Left cardiac atrium (tissue), 4 donors: ENCODE results near the gene ADRA2B. TPM values are rescaled to one million over a fixed set of nuclear protein-coding genes. Genes with fewer than 3 reads are reported as not detected.
"Not testable (repeated sequence)": the region's sequence is repeated elsewhere in the genome, so short reads cannot be mapped to it uniquely, and the experiment has no call there.

ENCODE experiments used
- ATAC-seq, 2 donors: fragments of 200-7000 bp; cut with Tn5 transposase; one replicate each; pipeline ENCODE4 v1.9.1; 2020; ENCODE audit warnings: mild to moderate bottlenecking in 2 of 2, moderate library complexity in 2 of 2
- DNase-seq: peaks from one replicate; pipeline ENCODE4 v3.0.0-alpha.2; 2020
- intact Hi-C, 2 donors: fragments of 100-400 bp; cut with DNase I; formaldehyde crosslinking; loops; one replicate each; pipeline versions ENCODE4 v1.14.1 to v1.15.1; 2022 to 2023
- total RNA-seq, 2 donors: library from RNA; stranded (reverse); fragmentation: NEBNext Ultra II Directional; extraction: Animal tissue kit (Norgen Biotek cat#: 25700); gene quantifications; one replicate each; pipeline ENCODE4 v1.2.1, GENCODE V29; 2021
- donor health status: DM: no; HTN: yes; CAD: no.
- donor health status: DM: no; HTN: yes; CAD: no; lungs with severe emphysema.
- donor health status: DM: yes; HTN: yes; CAD: no.
- donor health status: Dilated cardiomyopathy.

Gene ADRA2B
- total RNA-seq, 2 donors from 2014 or later, result 1.6 to 2.3 TPM

DNA sequence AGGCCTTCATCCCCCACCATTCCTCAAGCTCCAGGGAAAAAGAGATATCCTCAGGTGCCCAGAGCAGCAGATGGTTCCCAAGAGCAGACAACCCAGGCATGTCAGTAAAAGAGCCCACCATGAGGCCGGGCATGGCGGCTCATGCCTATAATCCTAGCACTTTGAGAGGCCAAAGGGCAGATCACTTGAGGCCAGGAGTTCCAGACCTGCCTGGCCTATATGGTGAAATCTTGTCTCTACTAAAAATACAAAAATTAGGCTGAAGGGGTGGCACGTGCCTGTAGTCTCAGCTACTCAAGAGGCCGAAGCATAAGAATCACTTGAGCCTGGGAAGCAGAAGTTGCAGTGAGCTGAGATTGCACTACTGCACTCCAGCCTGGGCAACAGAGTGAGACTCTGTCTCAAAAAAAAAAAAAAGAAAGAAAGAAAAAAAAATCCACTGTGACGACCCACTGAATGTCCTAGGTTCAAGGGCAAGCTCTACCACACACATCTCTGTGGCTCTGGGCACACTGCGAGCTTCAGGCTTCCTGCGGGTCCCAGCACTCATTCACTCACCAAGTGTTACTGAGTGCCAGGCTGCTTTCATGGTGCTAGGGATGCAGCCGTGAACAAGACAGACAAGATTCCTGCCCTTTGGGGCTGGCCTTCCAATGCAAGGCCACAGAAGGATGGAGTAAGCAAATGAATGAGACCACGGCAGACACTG, 35.4 kb upstream of the ADRA2B start:
- DNase-seq, result no peak
- intact Hi-C loops, result no loop called here

DNA sequence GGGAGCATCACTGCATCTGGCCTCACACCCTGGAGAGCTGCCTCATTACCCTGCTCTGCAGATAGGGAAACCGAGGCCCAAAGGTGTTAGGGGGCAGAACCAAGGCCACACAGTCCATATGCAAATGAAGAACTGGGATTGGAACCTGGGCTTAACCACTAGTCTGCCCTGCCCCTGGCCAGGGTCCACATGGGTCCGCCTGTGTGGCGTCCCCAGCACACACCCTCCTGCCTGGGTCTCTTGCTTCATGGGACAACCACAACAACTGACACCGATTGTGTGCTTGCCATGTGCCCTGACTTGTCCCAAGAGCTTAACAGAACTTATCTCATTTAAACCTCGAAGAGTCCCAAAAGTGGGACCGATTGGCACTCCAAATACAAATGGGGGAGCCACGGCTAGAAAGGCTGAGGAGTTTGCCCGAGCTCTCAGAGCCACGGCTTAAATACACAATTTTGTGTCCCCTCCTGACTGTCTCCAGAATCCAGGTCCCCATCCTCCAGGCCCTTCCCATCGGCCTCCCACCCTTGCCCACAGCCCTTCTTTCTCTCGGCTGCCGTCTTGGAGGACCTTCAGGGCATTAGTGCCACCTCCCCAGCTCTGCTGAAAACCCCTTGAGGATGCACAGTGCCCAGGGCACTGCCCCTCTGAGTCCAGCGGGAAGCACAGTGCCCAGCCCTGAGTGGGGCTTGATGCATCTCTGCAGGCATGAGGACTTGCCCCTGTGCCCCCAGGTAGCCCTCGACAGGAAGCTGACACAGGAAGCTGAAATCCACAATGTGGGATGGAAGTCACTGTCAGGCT, 34.6 kb upstream of the ADRA2B start:
- DNase-seq (no peak), ATAC-seq (no peak)
- intact Hi-C loops, result no loop called here

More for the DNA sequence above, 35.4 kb upstream of the ADRA2B start:
- ATAC-seq, result no peak

DNA sequence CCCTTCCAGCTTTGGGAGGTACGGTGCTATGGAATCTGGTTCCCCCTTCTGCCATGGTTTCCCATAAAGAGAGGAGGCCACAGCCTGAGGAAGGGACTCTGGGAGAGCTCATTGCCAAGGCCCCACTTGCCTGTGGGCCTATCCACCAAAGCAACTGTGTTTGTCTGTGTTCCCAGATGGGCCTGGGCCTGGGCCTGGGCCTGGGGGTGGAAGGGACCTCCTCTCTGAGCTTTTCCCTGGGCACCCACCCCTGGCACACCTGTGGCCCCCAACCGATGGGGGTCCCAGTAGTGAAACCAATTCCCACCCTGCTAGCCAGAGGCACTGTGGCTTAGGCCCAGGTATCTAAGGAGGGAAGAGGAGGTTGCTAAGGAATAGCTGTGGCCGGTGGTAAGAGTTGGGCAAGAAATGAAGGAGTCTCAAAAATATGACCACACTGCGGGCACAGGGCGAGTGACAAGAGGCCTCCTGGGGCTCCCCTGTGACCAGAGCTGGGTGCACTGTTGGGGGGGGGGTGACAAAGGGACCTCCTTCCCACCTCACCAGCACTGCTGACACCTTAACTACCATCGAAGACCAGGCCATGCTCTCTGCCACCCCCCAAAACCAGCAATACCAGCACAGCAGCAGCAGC, 33.8 kb upstream of the ADRA2B start:
- DNase-seq (no peak), ATAC-seq (no peak)
- intact Hi-C loops, result no loop called here

DNA sequence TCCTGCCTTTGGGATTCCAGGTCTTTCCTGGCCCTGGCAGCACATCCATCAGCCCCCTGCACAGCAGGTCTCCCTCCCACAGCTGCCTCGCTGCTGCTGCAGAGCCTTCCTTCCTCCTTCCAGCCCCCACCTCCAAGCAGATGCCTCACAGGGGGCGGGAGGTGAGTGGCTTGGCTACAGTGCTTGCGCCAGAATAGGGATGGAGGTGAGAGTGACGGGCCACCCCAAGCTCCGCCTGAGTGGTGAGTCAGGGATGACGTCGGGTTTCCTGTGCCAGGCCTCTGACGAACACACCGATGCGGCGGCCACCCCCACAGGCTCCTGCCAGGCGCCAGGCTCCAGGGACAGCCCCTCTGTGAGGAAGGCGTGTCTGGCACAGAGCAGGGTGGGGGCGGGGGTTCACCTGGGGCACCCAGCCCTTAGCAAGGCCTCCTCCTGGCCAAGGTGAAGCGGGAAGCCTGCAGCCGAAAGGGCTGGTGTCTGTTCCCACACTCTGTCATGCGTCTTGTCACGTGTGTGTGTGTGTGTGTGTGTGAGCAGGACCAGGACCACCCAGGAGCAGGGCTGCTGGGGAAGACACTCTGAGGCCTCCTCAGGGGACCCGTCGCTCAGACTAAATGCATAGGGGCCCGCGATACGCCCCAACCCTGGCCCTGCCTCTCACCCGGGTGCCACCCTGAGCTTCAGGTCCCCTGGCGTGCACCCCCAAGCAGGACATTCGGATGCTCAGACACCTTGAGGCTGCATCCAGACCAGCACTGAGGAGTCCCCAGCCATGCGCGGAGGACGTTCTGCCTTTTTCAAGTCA, 32.2 kb upstream of the ADRA2B start:
- intact Hi-C loops, result no loop called here
- DNase-seq (peak; percentile 84), ATAC-seq (peak; percentile 46 to 77)

DNA sequence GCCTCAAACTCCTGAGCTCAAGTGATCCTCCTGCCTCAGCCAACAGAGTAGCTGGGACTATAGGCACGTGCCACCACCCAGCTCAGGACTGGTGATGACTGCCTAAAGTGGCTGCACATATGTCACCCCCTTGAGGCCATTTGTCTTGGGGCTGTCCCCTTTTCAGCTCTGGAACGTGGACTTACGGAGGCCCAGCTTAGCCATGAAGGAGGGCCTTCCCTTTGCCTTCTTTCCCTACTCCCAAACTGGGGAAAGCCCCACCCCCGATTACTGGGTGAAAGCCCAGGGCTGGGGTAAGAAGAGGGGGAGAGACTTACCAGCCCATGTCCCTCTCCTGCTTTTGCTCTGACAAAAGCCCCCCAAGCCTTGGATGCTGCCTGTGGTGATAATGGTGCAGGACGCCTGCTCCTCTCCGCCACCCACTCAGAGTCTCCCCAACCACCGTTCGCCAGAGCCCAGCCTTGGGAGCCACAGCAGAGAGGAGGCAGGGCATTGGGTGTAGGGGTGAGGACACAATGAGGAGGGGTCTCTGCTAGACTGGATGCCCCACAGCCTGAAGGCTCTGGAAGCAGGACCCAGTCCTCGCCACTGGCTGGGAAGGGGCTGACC, 31.3 kb upstream of the ADRA2B start:
- intact Hi-C loops, result no loop called here
- no peak for DNase-seq
- no peak for ATAC-seq

DNA sequence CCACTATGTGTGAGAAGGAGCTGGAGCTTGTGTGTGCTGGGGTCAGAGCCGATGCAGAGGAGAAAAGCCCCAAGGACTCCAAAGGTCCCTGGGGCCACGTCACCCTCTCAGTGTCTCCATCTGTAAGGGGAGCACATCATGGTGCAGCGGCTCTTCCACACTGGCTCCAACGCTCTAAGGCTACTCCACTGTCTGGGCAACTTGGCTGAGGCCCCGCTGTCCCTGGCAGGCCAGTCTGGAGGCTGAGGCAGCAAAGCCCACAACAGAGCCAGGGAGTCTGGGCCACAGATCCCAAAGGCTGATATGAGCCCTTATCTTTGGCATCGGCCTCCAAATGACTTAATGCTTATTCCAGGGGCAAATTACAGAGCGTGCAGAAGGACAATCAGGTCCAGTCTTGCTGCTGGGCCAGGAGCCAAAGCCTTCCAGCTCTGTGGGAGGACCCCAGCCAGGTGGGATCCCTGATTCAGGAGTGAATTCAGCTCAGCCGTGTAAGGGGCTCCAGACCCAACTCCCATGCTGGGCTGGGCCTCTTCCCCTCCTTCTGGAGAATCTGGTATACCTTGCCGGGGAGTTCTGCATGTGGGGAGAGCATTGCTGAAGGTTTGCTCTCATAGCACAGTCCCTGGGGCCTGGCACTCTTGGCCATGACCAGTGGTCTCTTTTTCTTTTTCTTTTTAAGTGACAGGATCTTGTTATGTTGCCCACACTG, 30.7 kb upstream of the ADRA2B start:
- DNase-seq, result no peak
- no peak for ATAC-seq
- intact Hi-C loops, result no loop called here

DNA sequence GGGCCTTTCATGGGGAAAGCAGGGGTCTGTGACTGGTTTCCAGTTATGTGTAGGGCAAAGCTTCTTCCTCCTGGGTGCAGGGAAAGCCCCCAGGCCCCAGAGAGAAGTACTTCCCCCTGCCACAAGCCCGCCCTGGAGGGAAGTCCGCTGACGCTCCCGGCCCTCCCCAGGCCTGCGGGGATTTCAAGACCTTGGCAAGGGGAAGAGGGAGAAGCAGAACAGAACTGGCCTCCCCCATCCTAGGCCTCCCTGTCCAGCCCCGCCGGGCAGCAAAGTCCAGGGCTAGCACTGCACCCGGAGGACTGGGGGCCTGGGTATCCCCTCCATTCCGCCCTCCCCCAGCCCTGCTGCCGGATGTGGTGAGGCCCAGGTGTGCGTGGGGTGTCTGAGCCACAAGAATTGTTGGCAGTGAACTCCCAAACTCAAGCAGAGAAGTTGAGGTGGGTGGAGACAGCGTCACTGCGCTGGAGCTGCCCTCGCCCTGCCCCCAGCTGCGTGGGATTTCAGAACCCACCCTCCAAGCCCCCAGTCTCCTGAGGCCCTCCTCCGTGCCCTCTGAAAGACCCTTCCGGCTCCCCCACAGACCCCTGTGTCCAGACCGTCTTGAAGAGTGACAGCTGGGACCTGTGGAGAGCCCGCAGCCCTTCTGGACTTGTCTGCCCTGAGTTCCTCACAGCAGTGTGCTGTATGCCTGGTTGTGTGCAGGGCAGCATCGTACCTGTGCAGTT, 29.9 kb upstream of the ADRA2B start:
- intact Hi-C loops, result no loop called here

DNA sequence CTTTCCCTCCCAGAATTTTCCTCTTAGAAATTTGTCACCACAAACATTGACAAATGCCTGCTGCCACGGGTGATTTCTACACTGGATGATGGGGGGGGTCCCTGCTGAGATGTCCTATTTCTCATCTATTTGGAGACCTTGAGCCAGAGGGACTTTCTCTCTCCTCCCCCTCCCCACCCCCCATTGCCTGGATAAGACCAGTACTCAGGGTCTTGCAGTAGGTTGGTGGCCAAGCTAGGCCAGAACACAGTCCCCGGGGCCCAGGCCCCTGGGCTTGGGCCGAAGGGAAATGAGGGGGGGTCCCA, 29.4 kb upstream of the ADRA2B start:
- DNase-seq, result no peak
- ATAC-seq, result no peak
- intact Hi-C loops, result no loop called here

More for the DNA sequence above, 29.9 kb upstream of the ADRA2B start:
- DNase-seq, result no peak
- ATAC-seq, result peak; percentile 7 to 10

DNA sequence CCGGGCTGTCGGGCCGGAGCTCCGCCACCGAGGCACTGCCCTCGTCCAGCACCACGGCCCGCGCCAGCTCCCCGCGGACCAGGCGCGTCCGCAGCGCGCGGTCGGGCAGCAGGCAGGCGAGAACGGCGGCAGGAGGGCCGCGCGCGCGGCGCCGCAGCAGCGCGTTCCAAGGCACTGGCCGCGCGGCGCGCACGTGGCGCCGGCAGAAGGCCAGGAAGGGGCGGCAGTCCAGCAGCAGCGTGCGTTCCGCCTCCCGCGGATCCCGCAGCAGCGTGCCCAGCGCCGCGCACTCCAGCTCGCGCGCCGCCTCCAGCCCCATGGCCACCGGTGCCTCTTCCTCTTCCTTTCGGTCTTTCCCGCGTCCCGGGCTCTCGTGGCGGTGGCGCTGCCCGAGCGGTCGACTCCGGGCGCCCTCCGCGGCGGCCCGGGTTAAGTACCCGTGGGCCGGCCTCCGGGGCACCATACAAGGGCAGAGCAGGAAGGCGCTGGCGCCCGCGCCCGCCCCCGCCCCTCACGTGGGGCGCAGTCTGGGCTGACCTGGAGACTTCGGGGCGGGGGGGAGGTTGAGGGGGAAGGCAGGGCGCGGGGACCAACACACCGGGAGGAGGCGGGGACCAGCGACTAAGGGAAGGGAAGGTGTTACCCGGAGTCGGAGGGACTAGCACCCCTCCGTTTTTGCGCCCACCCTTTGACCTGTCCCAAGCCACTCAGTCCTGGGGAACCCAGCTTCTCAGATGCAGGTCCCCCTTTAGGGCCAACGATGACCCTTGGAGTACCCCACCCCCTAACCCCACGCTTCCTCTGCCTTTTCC, 28.9 kb upstream of the ADRA2B start, which contains the start of gene DUSP2:
Gene DUSP2 (minus strand): TSS at position 405 of the 812 bp plus-strand sequence. CDS start 86 bp downstream, at position 319.
- ATAC-seq (peak; percentile 84 to 90), DNase-seq (peak; percentile 83)
- intact Hi-C loops, result no loop called here

DNA sequence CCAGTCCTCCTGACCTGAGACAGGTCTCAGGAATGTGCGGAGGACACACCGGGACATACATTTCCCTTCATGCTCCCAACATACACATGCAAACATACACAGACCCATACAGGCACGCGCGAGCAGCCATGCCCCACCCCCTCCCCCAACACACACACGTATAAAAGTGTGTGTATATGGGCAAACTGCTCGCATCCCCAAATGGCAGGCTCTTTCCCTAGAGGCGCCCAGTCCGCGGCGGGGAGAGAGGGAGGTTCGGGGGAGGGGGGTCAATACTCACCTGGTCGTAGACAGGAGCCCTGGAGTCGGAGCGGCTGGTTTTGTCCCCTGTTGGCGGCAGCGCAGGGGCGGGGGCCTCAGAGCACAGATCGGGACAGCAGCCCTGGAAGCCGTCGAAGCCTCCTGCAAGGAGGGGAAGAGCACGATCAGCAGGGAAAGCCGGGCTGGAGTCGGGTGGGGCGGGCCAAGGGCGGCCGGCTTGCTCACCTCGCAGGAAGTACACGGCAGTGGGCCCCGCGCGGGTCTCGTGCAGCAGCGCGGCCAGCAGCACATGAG, 28.2 kb upstream of the ADRA2B start:
- intact Hi-C loops, result no loop called here
- DNase-seq, result no peak
- ATAC-seq, result no peak

DNA sequence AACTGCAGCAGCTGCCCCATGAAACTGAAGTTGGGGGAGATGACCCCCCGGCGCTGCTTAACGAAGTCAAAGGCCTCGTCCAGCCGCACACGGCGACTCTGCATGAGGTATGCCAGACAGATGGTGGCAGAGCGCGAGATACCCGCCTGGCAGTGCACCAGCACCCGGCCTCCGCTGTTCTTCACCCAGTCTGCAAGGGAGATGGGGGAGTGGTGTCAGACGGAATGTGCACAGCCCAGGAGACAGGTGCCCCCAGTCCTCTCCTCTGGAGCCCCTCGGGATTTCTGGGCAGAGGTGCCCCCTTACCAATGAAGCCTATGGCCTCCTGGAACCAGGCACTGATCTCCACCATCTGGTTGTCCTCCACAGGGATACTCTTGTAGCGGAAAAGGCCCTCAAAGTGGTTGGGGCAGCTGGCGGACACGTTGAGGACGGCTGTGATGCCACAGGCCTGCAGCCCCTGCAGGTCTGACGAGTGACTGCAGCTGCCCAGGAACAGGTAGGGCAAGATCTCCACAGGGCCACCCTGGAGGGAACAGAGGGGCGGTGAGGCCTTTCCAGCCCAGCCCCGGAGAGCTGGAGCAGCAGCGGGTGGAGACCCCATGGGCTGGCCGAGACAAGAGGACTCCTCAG, 27.6 kb upstream of the ADRA2B start:
- ATAC-seq, result no peak
- DNase-seq, result no peak
- intact Hi-C loops, result no loop called here

DNA sequence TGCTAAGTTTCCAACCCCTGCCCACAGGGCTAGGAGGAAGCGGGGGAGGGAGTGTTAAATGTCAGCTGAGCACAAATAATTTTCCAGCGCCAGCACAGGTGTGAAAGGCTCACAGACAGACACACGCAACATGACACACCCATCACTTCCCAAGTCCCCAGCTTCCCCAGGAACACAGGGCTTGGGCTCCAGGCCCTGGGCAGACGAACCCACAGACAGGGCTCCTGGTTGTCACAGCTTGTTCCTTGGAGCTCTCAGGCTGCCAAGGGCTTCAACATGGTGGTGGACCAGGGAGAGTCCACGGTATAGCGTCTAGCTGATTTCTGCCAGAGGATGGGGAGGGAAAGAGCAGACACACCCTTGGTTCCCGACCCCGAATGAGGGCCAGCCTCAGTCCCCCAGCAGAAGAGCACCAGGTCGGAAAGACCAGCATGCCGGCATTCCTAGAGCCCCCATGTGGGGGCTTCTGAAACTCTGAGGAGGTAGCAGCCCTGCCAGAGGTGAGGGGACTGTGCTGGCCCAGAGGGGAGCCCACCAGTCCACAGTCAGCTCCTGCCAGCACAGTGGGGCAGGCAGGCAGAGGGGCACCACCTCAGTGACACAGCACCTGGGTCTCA, 27.0 kb upstream of the ADRA2B start:
- DNase-seq (peak; percentile 17), ATAC-seq (no peak)
- intact Hi-C loops, result no loop called here

DNA sequence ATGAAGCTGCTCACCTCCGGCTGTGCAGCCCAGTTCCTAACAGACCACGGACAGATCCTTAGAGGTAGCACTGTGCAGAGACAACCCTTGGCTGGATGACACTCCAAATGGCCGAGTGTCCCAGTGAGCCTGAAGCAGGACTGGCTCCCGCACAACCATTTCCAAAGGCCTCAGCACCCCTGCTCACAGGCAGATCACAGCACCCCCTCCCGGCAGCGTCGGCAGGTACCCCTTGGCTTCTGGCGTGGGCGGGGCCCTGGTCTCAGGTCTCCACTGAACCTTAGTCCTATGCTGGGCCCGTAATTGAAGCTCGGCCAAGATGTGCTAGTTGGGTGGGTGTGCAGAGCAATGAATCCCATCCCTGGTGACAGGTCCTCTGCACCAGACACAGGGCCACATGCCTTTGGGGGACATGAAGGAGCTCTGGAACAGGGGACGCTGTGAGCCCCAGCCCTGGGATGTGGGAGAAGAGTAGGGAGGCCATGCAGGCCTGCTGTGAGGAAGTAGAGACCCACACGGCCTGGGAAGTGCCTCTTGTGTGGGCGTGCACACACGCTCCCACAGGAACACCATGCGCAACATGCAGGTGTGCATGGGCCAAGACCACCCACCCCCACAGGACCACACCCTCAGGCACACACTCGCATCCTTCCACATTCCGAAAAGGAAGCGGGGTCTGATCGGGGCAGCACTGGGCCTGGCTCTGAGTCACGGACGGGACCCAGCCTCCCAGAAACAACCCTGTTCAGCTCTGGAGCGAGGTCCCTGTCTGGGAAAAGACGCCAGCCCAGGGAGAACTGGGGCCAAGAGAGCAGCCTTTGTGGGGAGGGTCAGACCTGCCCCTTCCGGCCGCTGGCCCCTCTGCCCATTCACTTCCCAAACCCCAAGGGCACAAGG, 26.1 kb upstream of the ADRA2B start:
- peak; percentile 13 for DNase-seq
- ATAC-seq, result no peak
- intact Hi-C loops, result no loop called here

DNA sequence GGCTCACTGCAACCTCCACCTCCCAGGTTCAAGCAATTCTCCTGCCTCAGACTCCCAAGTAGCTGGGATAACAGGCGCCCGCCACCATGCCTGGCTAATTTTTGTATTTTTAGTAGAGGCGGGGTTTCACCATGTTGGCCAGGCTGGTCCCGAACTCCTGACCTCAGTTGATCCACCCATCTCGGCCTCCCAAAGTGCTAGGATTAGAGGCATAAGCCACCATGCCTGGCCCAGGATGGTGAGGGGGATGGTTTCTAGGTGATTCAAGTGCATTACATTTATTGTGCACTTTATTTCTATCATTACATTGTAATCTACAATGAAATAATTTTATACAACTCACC, 25.2 kb upstream of the ADRA2B start:
- ATAC-seq, intact Hi-C loops, DNase-seq: not testable (repeated sequence)
